Gastroesophageal sphincter (tissue), 3 donors: ENCODE measurements around the gene GRIA2.

Experiments used
- POLR2A ChIP-seq, 2 donors: fragments of 450-650 bp; IDR thresholded peaks; one replicate each; pipeline ENCODE4 v1.6.1; 2017; ENCODE audit warnings: antibody characterized with exemption in 2 of 2, mild to moderate bottlenecking in 2 of 2, moderate library complexity in 1 of 2
- TF ChIP-seq, protein P1 (sequence below), 4 experiments: fragments of 200-600 bp in 2 of 4; fragments of 450-650 bp in 2 of 4; sonication (generic) in 1 of 4; IDR thresholded peaks; one replicate each; pipeline ENCODE4 v1.5.1; 2017 to 2019; ENCODE audit warnings: antibody characterized with exemption in 4 of 4, mild to moderate bottlenecking in 2 of 4, moderate library complexity in 2 of 4

DNA sequence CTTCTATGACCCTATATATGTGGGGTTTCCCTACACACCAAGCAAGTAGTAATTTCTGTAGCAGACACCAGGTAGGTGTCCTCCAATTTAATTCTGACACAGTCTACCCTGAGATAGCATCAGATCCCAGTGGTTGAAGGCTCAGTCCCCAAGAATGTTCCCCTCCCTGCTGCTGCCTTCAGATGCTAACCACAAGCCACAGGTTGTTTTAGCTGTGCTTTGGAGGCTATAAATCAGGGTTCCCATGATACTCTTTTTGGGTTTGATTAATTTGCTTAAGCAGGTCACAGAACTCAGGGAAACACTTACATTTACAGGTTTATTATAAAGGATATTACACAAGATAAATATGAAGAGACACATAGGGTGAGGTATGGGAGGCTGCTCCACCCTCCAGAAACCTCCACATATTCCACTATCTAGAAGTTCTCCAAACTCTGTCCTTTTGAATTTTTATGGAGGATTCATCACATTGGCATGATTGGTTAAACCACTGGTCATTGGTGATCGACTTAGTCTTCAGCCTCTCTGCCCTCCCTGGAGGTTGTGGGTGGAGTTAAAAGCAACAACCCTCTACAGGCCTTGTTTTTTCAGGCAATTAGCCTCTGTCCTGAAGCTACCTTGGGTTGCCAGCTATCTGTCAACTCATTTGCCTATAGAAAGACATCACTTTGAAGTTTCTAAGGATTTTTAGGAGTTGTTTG lies 50.8 kb downstream of the GRIA2 start:
- TF ChIP-seq, protein P1, sequence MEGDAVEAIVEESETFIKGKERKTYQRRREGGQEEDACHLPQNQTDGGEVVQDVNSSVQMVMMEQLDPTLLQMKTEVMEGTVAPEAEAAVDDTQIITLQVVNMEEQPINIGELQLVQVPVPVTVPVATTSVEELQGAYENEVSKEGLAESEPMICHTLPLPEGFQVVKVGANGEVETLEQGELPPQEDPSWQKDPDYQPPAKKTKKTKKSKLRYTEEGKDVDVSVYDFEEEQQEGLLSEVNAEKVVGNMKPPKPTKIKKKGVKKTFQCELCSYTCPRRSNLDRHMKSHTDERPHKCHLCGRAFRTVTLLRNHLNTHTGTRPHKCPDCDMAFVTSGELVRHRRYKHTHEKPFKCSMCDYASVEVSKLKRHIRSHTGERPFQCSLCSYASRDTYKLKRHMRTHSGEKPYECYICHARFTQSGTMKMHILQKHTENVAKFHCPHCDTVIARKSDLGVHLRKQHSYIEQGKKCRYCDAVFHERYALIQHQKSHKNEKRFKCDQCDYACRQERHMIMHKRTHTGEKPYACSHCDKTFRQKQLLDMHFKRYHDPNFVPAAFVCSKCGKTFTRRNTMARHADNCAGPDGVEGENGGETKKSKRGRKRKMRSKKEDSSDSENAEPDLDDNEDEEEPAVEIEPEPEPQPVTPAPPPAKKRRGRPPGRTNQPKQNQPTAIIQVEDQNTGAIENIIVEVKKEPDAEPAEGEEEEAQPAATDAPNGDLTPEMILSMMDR (IDR thresholded peaks at IDR 0.05) = no peak
- TF ChIP-seq POLR2A (IDR thresholded peaks at IDR 0.05) = no peak
